Adrenal gland (tissue), 5 donors: Measurements from ENCODE around the gene CD2.

ENCODE experiments used
- POLR2A ChIP-seq, 2 donors: fragments of 450-650 bp; IDR thresholded peaks; one replicate each; pipeline ENCODE4 v1.6.1; 2017; ENCODE audit warnings: antibody characterized with exemption in 2 of 2, mild to moderate bottlenecking in 2 of 2, moderate library complexity in 1 of 2
- TF ChIP-seq, protein P1 (sequence below), 6 experiments: fragments of 450-650 bp in 4 of 6; fragments of 200-600 bp in 2 of 6; sonication (generic) in 1 of 6; IDR thresholded peaks; 1 replicate in 5 of 6; 2 replicates in 1 of 6; pipeline versions ENCODE4 v1.5.1 to v1.8.0; 2016 to 2021; ENCODE audit warnings: antibody characterized with exemption in 6 of 6, mild to moderate bottlenecking in 2 of 6, moderate library complexity in 1 of 6
- donor health status: DM: no; HTN: no; CAD: no.

GRCh38 chr1:116777831-116778830, 23.9 kb downstream of the CD2 start:
- TF ChIP-seq, protein P1, sequence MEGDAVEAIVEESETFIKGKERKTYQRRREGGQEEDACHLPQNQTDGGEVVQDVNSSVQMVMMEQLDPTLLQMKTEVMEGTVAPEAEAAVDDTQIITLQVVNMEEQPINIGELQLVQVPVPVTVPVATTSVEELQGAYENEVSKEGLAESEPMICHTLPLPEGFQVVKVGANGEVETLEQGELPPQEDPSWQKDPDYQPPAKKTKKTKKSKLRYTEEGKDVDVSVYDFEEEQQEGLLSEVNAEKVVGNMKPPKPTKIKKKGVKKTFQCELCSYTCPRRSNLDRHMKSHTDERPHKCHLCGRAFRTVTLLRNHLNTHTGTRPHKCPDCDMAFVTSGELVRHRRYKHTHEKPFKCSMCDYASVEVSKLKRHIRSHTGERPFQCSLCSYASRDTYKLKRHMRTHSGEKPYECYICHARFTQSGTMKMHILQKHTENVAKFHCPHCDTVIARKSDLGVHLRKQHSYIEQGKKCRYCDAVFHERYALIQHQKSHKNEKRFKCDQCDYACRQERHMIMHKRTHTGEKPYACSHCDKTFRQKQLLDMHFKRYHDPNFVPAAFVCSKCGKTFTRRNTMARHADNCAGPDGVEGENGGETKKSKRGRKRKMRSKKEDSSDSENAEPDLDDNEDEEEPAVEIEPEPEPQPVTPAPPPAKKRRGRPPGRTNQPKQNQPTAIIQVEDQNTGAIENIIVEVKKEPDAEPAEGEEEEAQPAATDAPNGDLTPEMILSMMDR (IDR thresholded peaks at IDR 0.05): no peak
- TF ChIP-seq POLR2A (IDR thresholded peaks at IDR 0.05): no peak
